NB4 (cell line): Measurements from ENCODE around the gene C12orf75.
"Not testable (repeated sequence)": the region's sequence is repeated elsewhere in the genome, so short reads cannot be mapped to it uniquely, and the experiment has no call there.

ENCODE experiments used
- DNase-seq: peaks from one replicate; pipeline ENCODE4 v3.0.0; 2010; ENCODE audit warnings: low read depth
- H3K4me3 ChIP-seq: one replicate; pipeline ENCODE4 v1.5.1; 2011; ENCODE audit warnings: mild to moderate bottlenecking, low read depth, low read length, moderate library complexity
- MYC ChIP-seq: IDR thresholded peaks from 2 replicates; pipeline ENCODE4 v1.6.1; 2011; ENCODE audit warnings: low read depth, low read length
- POLR2A ChIP-seq: IDR thresholded peaks from 2 replicates; pipeline ENCODE4 v1.6.1; 2011; ENCODE audit warnings: mild to moderate bottlenecking; ENCODE audit not compliant: insufficient read length; ENCODE audit errors: extremely low read depth
- TF ChIP-seq, protein P1 (sequence below): IDR thresholded peaks from 2 replicates; pipeline ENCODE4 v1.6.1; 2011; ENCODE audit warnings: low read depth, low read length
- TF ChIP-seq, protein P2 (sequence below): IDR thresholded peaks from one replicate; pipeline ENCODE4 v1.5.1; 2012; ENCODE audit warnings: low read depth, low read length

C12orf75 gene

DNA sequence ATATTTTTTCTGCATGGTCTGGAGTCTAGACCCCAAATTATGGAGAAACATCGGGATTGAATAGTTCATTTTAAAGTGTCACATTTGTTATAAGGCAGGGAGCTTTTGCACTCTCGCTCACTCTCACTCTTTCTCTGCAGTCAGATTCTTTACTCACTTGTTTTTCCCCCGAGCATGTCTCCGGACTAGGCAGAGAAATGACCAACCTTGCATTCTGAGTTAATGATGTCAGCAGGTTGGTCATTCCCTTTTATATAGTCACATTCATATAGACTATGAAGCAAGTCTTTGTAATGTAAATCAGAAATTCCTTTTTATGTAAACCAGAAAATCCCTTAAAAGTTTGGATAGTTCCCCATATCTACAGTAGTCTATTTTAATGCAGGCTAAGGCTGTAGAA is 4.1 kb downstream of the C12orf75 start:
- no peak for DNase-seq
- TF ChIP-seq POLR2A (no peak), MYC (no peak)
- TF ChIP-seq, protein P1, sequence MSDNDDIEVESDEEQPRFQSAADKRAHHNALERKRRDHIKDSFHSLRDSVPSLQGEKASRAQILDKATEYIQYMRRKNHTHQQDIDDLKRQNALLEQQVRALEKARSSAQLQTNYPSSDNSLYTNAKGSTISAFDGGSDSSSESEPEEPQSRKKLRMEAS, result no peak
- TF ChIP-seq, protein P2, sequence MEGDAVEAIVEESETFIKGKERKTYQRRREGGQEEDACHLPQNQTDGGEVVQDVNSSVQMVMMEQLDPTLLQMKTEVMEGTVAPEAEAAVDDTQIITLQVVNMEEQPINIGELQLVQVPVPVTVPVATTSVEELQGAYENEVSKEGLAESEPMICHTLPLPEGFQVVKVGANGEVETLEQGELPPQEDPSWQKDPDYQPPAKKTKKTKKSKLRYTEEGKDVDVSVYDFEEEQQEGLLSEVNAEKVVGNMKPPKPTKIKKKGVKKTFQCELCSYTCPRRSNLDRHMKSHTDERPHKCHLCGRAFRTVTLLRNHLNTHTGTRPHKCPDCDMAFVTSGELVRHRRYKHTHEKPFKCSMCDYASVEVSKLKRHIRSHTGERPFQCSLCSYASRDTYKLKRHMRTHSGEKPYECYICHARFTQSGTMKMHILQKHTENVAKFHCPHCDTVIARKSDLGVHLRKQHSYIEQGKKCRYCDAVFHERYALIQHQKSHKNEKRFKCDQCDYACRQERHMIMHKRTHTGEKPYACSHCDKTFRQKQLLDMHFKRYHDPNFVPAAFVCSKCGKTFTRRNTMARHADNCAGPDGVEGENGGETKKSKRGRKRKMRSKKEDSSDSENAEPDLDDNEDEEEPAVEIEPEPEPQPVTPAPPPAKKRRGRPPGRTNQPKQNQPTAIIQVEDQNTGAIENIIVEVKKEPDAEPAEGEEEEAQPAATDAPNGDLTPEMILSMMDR, result no peak
- peak overlapping the region; percentile 84 for H3K4me3 ChIP-seq

DNA sequence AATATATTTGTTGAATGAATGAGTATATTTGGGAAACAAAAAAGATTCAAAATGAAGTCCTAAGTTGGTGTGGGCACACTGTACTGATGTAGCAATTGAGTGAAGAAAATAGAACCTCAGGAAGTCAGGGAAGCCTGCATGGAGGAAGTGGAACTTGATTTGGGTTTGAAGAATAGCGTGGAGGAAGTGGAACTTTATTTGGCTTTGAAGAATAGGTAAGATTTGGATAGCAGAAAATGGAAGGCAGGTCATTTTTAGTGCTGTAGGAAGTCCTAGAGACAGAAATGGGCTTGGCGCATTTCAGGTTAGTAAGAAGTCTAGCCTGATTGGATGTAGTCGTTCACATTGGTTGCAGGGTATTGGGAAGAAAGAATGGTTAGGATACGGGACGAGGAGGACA is 5.4 kb downstream of the C12orf75 start:
- no peak overlapping the region for H3K4me3 ChIP-seq
- peak; percentile 26 for DNase-seq
- TF ChIP-seq MYC (no peak), POLR2A (no peak)
- TF ChIP-seq, protein P2, result no peak
- TF ChIP-seq, protein P1, result no peak

DNA sequence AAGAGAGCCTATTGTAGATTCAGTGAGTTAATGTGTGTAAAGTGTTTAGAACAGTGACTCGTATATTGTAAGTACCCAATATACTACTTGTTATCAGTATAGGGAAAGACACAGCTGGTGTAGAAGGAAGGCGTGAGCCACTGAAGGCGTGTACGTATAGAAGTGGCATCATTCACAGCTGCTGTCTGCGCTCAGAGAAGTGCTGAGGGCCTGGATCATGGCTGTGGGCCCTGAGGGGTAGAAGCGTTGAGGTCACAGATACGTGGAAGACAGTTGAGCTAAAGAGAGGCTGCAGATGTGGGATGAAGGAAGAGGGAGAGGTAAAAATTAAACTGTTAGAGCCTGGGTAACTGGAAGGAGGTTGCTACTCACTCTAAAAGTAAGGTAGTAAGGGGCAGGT is 5.9 kb downstream of the C12orf75 start:
- peak; percentile 19 for DNase-seq
- no peak for TF ChIP-seq POLR2A
- TF ChIP-seq, protein P1, result no peak
- TF ChIP-seq, protein P2, result no peak
- no peak for TF ChIP-seq MYC
- H3K4me3 ChIP-seq, result no peak overlapping the region

DNA sequence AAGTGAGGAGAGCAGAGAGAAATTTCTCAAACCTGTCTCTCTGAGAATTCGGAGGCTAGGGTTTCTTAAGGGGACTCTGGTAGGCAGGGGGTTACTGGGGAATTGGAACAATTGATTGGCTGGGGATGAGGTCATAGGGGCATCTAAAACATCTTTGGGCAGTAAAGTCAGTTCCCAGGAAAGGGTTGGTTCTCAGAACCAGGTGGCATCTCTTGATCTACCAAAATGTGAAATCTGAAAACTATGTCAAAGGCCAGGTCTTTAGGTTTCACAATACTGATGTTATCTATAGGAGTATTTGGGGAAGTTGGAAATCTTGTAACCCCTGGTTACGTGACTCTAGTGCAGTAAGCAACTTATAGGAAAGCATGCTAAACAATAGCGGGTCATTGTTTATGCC is 6.9 kb downstream of the C12orf75 start:
- TF ChIP-seq, protein P1, result no peak
- TF ChIP-seq, protein P2, result no peak
- no peak for TF ChIP-seq POLR2A
- no peak for TF ChIP-seq MYC
- H3K4me3 ChIP-seq, result no peak overlapping the region
- peak; percentile 87 for DNase-seq

DNA sequence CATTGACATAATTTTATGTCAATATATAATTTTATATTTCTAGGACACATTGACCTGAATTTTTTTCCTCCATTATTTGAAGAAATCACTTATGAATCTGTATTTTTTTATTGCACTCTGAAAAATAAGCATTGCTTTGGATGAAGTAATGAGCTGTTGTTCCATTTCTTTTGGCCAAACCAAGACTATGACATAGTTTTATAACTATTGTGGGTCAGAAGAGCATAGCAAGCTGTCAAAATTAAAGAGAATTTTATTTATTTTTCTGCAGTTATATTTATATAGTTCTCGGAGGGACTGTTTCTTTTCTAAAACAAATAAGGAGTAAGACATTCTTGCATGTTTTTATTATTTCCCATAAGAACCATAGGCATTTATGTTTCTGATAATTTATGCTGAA is 8.5 kb downstream of the C12orf75 start:
- TF ChIP-seq POLR2A (no peak), MYC (no peak)
- H3K4me3 ChIP-seq, result no peak overlapping the region

DNA sequence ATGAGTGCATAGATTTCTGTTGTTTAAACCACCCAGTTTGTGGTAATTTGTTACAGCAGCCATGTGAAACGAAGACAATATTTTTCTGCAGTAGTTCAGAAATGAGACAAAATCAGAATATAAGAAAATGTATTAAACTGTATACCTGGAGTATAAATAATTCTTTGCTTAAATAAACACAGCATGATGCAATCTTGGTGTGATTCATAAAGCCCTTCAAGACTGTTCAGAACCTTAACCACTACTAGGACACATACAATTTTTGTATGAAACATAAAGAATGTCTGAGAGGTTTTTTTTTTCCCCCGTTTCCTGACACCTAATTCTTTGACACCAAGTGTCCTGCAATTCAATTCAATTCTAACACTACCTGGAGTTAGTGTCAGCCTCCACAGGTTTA is 10.5 kb downstream of the C12orf75 start:
- TF ChIP-seq POLR2A (no peak), MYC (no peak)
- TF ChIP-seq, protein P1, result no peak
- TF ChIP-seq, protein P2, result no peak
- DNase-seq, result no peak
- no peak overlapping the region for H3K4me3 ChIP-seq

More for the DNA sequence above, 8.5 kb downstream of the C12orf75 start:
- no peak for DNase-seq

DNA sequence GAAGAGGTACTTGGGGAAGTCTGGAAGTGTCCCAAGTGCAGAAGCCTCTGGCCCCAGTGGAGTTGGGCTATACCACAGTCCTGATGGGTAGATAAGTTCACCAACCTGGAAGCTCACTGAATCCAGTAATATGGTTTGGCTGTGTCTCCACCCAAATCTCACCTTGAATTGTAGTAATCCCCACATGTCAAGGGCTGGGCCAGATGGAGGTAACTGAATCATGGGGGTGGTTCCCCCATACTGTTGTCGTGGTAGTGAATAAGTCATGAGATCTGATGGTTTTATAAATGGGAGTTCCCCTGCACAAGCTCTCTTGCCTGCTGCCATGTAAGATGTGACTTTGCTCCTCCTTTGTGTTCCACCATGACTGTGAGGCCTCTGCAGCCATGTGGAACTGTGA is 11.1 kb downstream of the C12orf75 start:
- not testable (repeated sequence) for H3K4me3 ChIP-seq, DNase-seq
